Germinal center (tissue), 1 donor: ENCODE data around the gene U2AF1.
"Not testable (repeated sequence)": the region's sequence is repeated elsewhere in the genome, so short reads cannot be mapped to it uniquely, and the experiment has no call there.

Experiments used
- DNase-seq: peaks from one replicate; pipeline ENCODE4 v3.0.0; 2012; ENCODE audit warnings: mixed read lengths, low spot score

The U2AF1 gene

DNA sequence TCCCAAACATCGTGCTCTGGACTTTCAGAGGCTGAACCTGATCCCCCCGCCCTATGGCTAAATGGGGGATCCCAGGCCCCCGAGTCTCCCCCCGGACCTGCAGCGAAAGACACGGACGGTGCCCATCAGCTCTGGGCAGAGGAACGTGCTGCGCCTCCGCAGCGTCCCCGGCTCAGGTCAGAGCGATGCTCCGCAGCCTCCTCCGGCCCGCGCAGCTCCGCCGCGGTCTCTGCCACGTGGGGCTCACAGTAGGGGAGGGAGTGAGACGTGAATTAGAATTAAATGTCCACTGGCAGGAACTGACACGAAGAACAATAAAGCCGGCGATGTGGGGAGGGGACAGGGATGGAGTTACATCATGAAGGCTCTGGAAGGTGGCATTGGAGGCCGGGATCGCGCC lies 30.7 kb downstream of the U2AF1 start:
- not testable (repeated sequence) for DNase-seq

DNA sequence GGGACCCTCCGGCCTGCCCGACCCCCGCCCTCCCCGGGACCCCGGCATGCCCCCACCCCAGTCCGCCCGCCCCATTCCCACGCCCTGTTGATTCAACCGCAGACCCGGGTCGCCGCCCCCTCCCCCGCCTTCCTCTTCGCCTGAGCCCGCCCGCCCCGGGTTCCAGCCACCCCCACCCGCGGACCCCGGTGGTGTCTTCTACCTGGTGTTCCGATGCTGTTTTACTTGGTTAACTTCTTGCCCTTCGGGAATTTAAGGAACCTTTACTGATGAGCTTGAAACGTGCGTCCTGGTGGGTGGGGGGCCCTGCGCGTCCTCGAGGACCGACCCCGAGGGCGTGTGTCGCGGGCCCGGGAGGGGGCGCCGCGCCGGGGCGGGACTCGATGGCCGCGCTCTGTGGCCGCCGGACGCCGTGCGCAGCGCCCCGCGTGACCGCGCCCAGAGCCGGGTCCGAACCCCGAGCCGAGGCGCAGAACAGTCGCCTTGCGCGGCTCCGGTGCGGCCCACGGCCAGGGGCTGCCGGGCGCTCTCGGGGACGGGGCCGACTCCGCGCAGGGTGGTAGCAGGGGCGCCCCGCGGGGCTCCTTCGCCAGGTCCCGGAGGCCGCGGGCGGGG lies 31.2 kb downstream of the U2AF1 start:
- not testable (repeated sequence) for DNase-seq

- not testable (repeated sequence) for DNase-seq
Observed at GRCh38 chr21:43075170-43076022, 32.0 kb downstream of the U2AF1 start, which contains the start of gene CBS. Gene CBS (minus strand): TSS chr21:43075835. CDS start chr21:43072193, 3,642 bp downstream.

GRCh38 chr21:43074401-43075169 lies 32.8 kb downstream of the U2AF1 start:
- not testable (repeated sequence) for DNase-seq

GRCh38 chr21:43072742-43073141 lies 34.6 kb downstream of the U2AF1 start:
- DNase-seq: not testable (repeated sequence)

DNA sequence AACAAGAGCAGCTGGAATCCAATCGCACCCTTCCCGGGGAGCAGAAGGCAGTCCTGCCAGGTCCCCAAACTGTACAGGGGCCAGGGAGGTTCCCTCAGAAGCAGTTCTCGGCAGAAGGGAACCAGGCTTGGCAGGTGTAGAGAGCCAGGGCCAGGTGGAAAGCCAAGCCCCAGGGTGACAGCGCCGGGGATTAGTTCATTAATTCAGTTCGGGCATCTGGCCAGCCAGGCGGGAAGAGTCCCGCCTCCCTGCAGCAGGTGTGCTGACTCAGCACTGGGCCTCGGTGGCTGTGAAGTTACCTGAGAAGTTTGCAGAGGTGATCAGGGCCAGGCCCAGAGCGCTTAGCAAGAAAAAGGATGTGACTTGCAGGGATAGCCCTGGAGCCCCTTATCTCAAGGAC lies 37.7 kb downstream of the U2AF1 start:
- DNase-seq: not testable (repeated sequence)

DNA sequence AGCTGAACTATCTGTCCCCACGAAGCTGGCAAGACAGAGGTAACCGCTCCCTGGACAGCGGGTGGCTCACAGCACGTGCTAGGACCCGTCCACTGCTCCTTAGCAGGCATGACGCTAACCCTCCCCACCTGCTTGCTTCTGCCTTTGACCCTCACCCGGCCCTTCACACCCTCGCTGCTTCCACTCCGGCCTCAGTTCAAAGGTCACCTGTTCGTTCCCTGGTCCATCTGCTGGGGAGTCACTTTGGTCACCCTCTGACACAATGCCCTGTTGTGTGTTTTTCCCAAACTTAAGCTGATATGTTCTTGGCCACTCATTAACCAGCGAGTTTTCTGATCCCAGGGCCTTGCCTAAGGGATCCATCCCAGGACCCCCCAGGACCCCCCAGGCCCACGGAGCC lies 39.3 kb downstream of the U2AF1 start:
- DNase-seq: not testable (repeated sequence)

DNA sequence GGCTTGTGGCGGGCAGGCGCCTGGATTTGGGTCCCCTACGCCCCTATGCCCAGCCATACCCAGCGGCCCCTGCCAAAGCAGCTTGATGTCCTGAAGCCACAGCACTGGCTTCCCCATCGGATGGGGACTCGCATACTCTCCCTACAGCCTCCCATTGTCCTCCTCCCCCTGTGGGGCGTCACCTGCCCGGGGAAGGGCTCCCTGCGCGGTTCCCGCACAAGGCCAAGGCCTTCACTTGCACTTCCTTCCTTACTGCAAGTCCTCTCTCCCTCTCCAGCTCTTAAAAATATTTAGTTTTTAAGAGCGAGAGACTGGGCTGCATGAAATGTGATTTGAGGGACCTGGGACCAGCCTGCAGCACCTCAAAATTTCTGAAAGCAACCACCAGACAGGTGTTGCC lies 40.7 kb downstream of the U2AF1 start:
- not testable (repeated sequence) for DNase-seq

DNA sequence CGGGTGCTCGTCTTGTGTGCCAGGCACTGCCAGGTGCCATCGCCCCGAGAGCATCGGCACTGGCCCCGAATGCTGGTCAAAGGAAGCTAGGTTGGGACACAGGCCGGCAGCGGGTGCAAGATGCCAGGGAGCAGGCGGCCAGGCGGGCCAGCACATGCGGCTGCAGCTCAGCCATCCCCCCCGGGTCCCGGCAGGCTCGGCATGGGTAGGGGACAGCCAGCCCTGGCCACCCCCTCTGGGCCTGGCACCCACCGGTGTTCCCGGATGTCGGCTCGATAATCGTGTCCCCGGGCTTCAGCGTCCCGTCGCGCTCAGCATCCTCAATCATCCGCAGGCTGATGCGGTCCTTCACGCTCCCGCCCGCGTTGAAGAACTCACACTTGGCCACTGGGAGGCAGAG lies 41.4 kb downstream of the U2AF1 start:
- DNase-seq: not testable (repeated sequence)

GRCh38 chr21:43064265-43064917 lies 43.0 kb downstream of the U2AF1 start:
- DNase-seq: not testable (repeated sequence)

- not testable (repeated sequence) for DNase-seq
Observed at GRCh38 chr21:43062955-43063664, 44.3 kb downstream of the U2AF1 start.

- DNase-seq: not testable (repeated sequence)
Observed at GRCh38 chr21:43053112-43053511, 54.3 kb downstream of the U2AF1 start.

GRCh38 chr21:43045876-43046821 lies 61.2 kb downstream of the U2AF1 start:
- DNase-seq: peak; percentile 30

GRCh38 chr21:43045165-43045875 lies 62.0 kb downstream of the U2AF1 start:
- not testable (repeated sequence) for DNase-seq

- DNase-seq: not testable (repeated sequence)
Observed at GRCh38 chr21:43044547-43044946, 62.8 kb downstream of the U2AF1 start.

- not testable (repeated sequence) for DNase-seq
Observed at GRCh38 chr21:43043291-43043690, 64.1 kb downstream of the U2AF1 start.
